Measurements from ENCODE around the gene TMED10.

TMED10 gene

GRCh38 chr14:75197338-75197737 is 20.9 kb upstream of the TMED10 start:
- TF ChIP-seq, protein P1, sequence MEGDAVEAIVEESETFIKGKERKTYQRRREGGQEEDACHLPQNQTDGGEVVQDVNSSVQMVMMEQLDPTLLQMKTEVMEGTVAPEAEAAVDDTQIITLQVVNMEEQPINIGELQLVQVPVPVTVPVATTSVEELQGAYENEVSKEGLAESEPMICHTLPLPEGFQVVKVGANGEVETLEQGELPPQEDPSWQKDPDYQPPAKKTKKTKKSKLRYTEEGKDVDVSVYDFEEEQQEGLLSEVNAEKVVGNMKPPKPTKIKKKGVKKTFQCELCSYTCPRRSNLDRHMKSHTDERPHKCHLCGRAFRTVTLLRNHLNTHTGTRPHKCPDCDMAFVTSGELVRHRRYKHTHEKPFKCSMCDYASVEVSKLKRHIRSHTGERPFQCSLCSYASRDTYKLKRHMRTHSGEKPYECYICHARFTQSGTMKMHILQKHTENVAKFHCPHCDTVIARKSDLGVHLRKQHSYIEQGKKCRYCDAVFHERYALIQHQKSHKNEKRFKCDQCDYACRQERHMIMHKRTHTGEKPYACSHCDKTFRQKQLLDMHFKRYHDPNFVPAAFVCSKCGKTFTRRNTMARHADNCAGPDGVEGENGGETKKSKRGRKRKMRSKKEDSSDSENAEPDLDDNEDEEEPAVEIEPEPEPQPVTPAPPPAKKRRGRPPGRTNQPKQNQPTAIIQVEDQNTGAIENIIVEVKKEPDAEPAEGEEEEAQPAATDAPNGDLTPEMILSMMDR (conservative IDR thresholded peaks at IDR 0.05; ENCODE audit: control insufficient read depth, insufficient read depth, low read depth, low read length), result no peak

GRCh38 chr14:75196468-75196867 is 20.1 kb upstream of the TMED10 start:
- TF ChIP-seq, protein P1 (conservative IDR thresholded peaks at IDR 0.05; ENCODE audit: control insufficient read depth, insufficient read depth, low read depth, low read length), result no peak
- no peak overlapping the region for H3K4me3 ChIP-seq (ENCODE audit: control insufficient read depth, low read depth, low read length)
- no peak for DNase-seq (ENCODE audit: low read depth)

More at GRCh38 chr14:75197338-75197737, 20.9 kb upstream of the TMED10 start:
- DNase-seq (ENCODE audit: low read depth), result no peak
- H3K4me3 ChIP-seq (ENCODE audit: control insufficient read depth, low read depth, low read length), result no peak overlapping the region

DNA sequence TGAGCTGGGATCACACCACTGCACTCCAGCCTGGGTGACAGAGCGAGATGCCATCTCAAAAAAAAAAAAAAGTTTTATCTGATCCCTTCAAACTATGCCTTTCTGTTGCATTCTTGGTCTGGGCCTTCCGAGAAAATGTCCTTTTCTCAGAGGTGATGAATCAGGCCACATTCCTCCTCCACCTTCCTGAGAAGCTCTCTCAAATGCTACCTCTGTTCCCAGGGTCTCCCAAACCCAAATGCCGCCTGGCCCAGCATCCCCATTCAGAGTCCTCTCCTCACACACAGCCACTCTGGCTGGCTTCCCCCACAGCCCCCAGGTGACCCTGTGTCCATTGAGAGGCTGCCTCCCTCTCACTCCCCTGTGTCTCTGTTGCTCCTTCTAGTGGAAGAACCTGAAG is 19.7 kb upstream of the TMED10 start:
- TF ChIP-seq, protein P1 (conservative IDR thresholded peaks at IDR 0.05; ENCODE audit: control insufficient read depth, insufficient read depth, low read depth, low read length), result no peak
- DNase-seq (ENCODE audit: low read depth), result no peak
- H3K4me3 ChIP-seq (ENCODE audit: control insufficient read depth, low read depth, low read length), result no peak overlapping the region

- TF ChIP-seq, protein P1 (conservative IDR thresholded peaks at IDR 0.05; ENCODE audit: control insufficient read depth, insufficient read depth, low read depth, low read length), result no peak
- H3K4me3 ChIP-seq (ENCODE audit: control insufficient read depth, low read depth, low read length), result no peak overlapping the region
- no peak for DNase-seq (ENCODE audit: low read depth)
Observed at GRCh38 chr14:75191100-75191499, 14.7 kb upstream of the TMED10 start.

GRCh38 chr14:75190023-75190422 is 13.6 kb upstream of the TMED10 start:
- DNase-seq (ENCODE audit: low read depth), result no peak
- H3K4me3 ChIP-seq (ENCODE audit: control insufficient read depth, low read depth, low read length), result no peak overlapping the region
- TF ChIP-seq, protein P1 (conservative IDR thresholded peaks at IDR 0.05; ENCODE audit: control insufficient read depth, insufficient read depth, low read depth, low read length), result no peak

GRCh38 chr14:75188520-75189268 is 12.3 kb upstream of the TMED10 start:
- no peak for DNase-seq (ENCODE audit: low read depth)
- TF ChIP-seq, protein P1 (conservative IDR thresholded peaks at IDR 0.05; ENCODE audit: control insufficient read depth, insufficient read depth, low read depth, low read length), result no peak
- no peak overlapping the region for H3K4me3 ChIP-seq (ENCODE audit: control insufficient read depth, low read depth, low read length)
